Measurements from ENCODE around the gene MFSD8.
"Not testable (repeated sequence)": the region's sequence is repeated elsewhere in the genome, so short reads cannot be mapped to it uniquely, and the experiment has no call there.

The MFSD8 gene

GRCh38 chr4:127959794-127960193 lies 5.2 kb downstream of the MFSD8 start:
- Histone ChIP-seq H4K20me1 (peaks cover 0 to 41% (median 12%) of the 10 kb centered on the region in 11 experiments; a peak in 8 of 22 replicates), H3K4me2 (no peak overlapping the region), H3K36me3 (peaks cover 19 to 51% (median 28%) of the 10 kb centered on the region in 11 experiments), H3K27ac (no peak overlapping the region), H3K27me3 (no peaks in the 10 kb centered on the region), H3K4me3 (no peak overlapping the region), H3K9ac (no peak overlapping the region), H3K4me1 (peaks cover 5 to 19% (median 9%) of the 10 kb centered on the region in 10 experiments; a peak in 9 of 20 replicates), H3K9me3 (replicated peaks in 1 of 11) (no peaks in the 10 kb centered on the region; a peak in 1 of 22 replicates)
- no peak for TF ChIP-seq Cebpa-rat (IDR thresholded peaks at IDR 0.05)

GRCh38 chr4:127957105-127957504 lies 7.9 kb downstream of the MFSD8 start:
- TF ChIP-seq Cebpa-rat (IDR thresholded peaks at IDR 0.05): no peak
- H3K36me3 ChIP-seq: peaks cover 34 to 69% (median 43%) of the 10 kb centered on the region in 11 experiments
- no peak overlapping the region for H3K4me3 ChIP-seq
- no peak overlapping the region for H3K9ac ChIP-seq
- no peak overlapping the region for H3K4me2 ChIP-seq
- no peaks in the 10 kb centered on the region for H3K9me3 ChIP-seq (replicated peaks in 1 of 11)
- no peaks in the 10 kb centered on the region for H3K27me3 ChIP-seq
- no peak overlapping the region for H3K27ac ChIP-seq
- H3K4me1 ChIP-seq: peaks cover 0 to 6% (median 0%) of the 10 kb centered on the region in 10 experiments; a peak in 1 of 20 replicates
- H4K20me1 ChIP-seq: peaks cover 0 to 35% (median 4%) of the 10 kb centered on the region in 11 experiments; a peak in 7 of 22 replicates

- Histone ChIP-seq H3K27me3 (no peaks in the 10 kb centered on the region), H3K27ac (no peak overlapping the region), H3K9me3 (replicated peaks in 1 of 11) (no peaks in the 10 kb centered on the region), H3K4me2 (no peak overlapping the region), H3K4me3 (no peak overlapping the region), H3K36me3 (peaks cover 10 to 31% (median 18%) of the 10 kb centered on the region in 11 experiments; a peak in 20 of 22 replicates), H3K4me1 (no peaks in the 10 kb centered on the region), H4K20me1 (no peaks in the 10 kb centered on the region), H3K9ac (no peak overlapping the region)
- no peak for TF ChIP-seq Cebpa-rat (IDR thresholded peaks at IDR 0.05)
These were observed 28.0 kb downstream of the MFSD8 start for GRCh38 chr4:127936974-127937373.

- not testable (repeated sequence) for H3K9me3 ChIP-seq (replicated peaks in 1 of 11); H3K9ac ChIP-seq; H3K27ac ChIP-seq; H3K27me3 ChIP-seq; H3K4me1 ChIP-seq; H3K4me2 ChIP-seq; H4K20me1 ChIP-seq; H3K4me3 ChIP-seq
- H3K36me3 ChIP-seq: peaks cover 22 to 51% (median 38%) of the 10 kb centered on the region in 11 experiments; a peak in 21 of 22 replicates
These were observed 33.1 kb downstream of the MFSD8 start for GRCh38 chr4:127931836-127932235.

- peaks cover 0 to 11% (median 5%) of the 10 kb centered on the region in 11 experiments; a peak in 12 of 22 replicates for H3K9me3 ChIP-seq (replicated peaks in 1 of 11)
- H3K4me3 ChIP-seq: no peak overlapping the region
- H3K4me1 ChIP-seq: no peaks in the 10 kb centered on the region
- H3K27me3 ChIP-seq: no peaks in the 10 kb centered on the region
- no peak overlapping the region for H3K4me2 ChIP-seq
- H3K9ac ChIP-seq: no peak overlapping the region
- H3K27ac ChIP-seq: no peak overlapping the region
- no peak for TF ChIP-seq Cebpa-rat (IDR thresholded peaks at IDR 0.05)
- H3K36me3 ChIP-seq: peaks cover 31 to 54% (median 43%) of the 10 kb centered on the region in 11 experiments; a peak in 21 of 22 replicates
- H4K20me1 ChIP-seq: no peaks in the 10 kb centered on the region
These were observed 34.8 kb downstream of the MFSD8 start for GRCh38 chr4:127930175-127930574.

- not testable (repeated sequence) for H3K27me3 ChIP-seq, H3K4me2 ChIP-seq, H3K27ac ChIP-seq, H3K9ac ChIP-seq, H3K4me1 ChIP-seq, H3K4me3 ChIP-seq, H4K20me1 ChIP-seq
- H3K36me3 ChIP-seq: peaks cover 47 to 85% (median 57%) of the 10 kb centered on the region in 11 experiments
- peaks cover 0 to 11% (median 5%) of the 10 kb centered on the region in 11 experiments; a peak in 12 of 22 replicates for H3K9me3 ChIP-seq (replicated peaks in 1 of 11)
These were observed 39.3 kb downstream of the MFSD8 start for GRCh38 chr4:127925720-127926119.

- no peak for TF ChIP-seq Cebpa-rat (IDR thresholded peaks at IDR 0.05)
- Histone ChIP-seq H3K36me3 (peaks cover 39 to 88% (median 60%) of the 10 kb centered on the region in 11 experiments), H3K4me3 (no peak overlapping the region), H3K4me1 (no peaks in the 10 kb centered on the region), H3K9me3 (replicated peaks in 1 of 11) (peaks cover 0 to 11% (median 5%) of the 10 kb centered on the region in 11 experiments; a peak in 12 of 22 replicates), H3K27me3 (no peaks in the 10 kb centered on the region), H4K20me1 (no peaks in the 10 kb centered on the region), H3K9ac (no peak overlapping the region), H3K27ac (no peak overlapping the region), H3K4me2 (no peak overlapping the region)
These were observed 42.7 kb downstream of the MFSD8 start for GRCh38 chr4:127922226-127922625.

GRCh38 chr4:127920521-127920920 lies 44.5 kb downstream of the MFSD8 start:
- peaks cover 30 to 84% (median 54%) of the 10 kb centered on the region in 11 experiments for H3K36me3 ChIP-seq
- H3K4me2 ChIP-seq: no peak overlapping the region
- TF ChIP-seq Cebpa-rat (IDR thresholded peaks at IDR 0.05): no peak
- H4K20me1 ChIP-seq: no peaks in the 10 kb centered on the region
- H3K4me3 ChIP-seq: no peak overlapping the region
- H3K9me3 ChIP-seq (replicated peaks in 1 of 11): 0 out of 22 replicates have a peak, but pooled peaks cover 0 to under 1% (median 0%) of the 10 kb centered on the region in 11 experiments
- H3K9ac ChIP-seq: no peak overlapping the region
- no peak overlapping the region for H3K27ac ChIP-seq
- H3K4me1 ChIP-seq: no peaks in the 10 kb centered on the region
- H3K27me3 ChIP-seq: no peaks in the 10 kb centered on the region

GRCh38 chr4:127917151-127917550 lies 47.8 kb downstream of the MFSD8 start:
- H3K4me2 ChIP-seq: no peak overlapping the region
- no peaks in the 10 kb centered on the region for H3K27me3 ChIP-seq
- no peak for TF ChIP-seq Cebpa-rat (IDR thresholded peaks at IDR 0.05)
- no peak overlapping the region for H3K9ac ChIP-seq
- H3K36me3 ChIP-seq: peaks cover 27 to 58% (median 48%) of the 10 kb centered on the region in 11 experiments; a peak in 21 of 22 replicates
- no peaks in the 10 kb centered on the region for H3K9me3 ChIP-seq (replicated peaks in 1 of 11)
- no peak overlapping the region for H3K27ac ChIP-seq
- no peaks in the 10 kb centered on the region for H4K20me1 ChIP-seq
- no peaks in the 10 kb centered on the region for H3K4me1 ChIP-seq
- no peak overlapping the region for H3K4me3 ChIP-seq

- Histone ChIP-seq H4K20me1 (no peaks in the 10 kb centered on the region), H3K4me1 (no peaks in the 10 kb centered on the region), H3K36me3 (peaks cover 22 to 51% (median 42%) of the 10 kb centered on the region in 11 experiments; a peak in 21 of 22 replicates), H3K4me3 (no peak overlapping the region), H3K27ac (no peak overlapping the region), H3K9me3 (replicated peaks in 1 of 11) (no peaks in the 10 kb centered on the region), H3K27me3 (no peaks in the 10 kb centered on the region), H3K9ac (no peak overlapping the region), H3K4me2 (no peak overlapping the region)
- no peak for TF ChIP-seq Cebpa-rat (IDR thresholded peaks at IDR 0.05)
These were observed 48.5 kb downstream of the MFSD8 start for GRCh38 chr4:127916512-127916911.
